Stimulated activated CD8-positive, alpha-beta memory T cell treated with anti-CD3 and anti-CD28 coated beads, Interleukin-4, amount 100 ng/mL, for 4 hours (primary cell): ENCODE results near the gene RTEL1.
"Not testable (repeated sequence)": the region's sequence is repeated elsewhere in the genome, so short reads cannot be mapped to it uniquely, and the experiment has no call there.

Source experiments
- DNase-seq, 2 donors: peaks; one replicate each; pipeline ENCODE4 v3.0.0-alpha.2; 2020; ENCODE audit warnings: low read depth in 2 of 2, low spot score in 1 of 2

The RTEL1 gene

DNA sequence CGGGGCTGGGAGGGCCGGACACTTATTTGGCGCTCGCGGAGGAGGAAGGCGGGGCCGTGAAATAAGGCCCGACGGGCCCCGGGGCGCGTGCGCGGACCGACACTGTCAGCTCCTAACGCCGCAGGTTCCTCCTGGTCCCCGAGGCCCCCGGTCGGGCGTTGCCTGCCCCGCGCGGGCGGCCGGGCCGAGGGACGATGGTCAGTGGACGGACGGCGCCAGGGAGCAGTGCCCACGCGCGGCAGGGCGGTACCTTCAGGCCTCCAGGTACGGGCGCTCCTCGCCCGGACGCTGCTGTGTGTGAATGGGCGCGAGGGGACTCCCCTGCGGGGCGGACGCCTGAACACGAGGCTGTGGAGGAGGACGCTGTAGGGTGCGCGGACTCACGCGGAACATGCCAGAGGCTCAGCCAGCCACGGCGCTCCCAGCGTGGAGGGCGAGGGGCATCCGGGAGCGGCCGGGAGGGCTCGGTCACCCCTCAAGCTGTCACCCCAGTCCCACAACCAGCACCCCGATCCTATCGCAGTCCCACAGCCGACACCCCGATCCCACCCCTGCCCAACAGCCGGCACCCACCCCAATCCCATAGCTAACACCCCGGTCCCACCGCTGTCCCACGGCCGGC is 30.9 kb upstream of the RTEL1 start:
- DNase-seq, result peak; percentile 81 to 86

DNA sequence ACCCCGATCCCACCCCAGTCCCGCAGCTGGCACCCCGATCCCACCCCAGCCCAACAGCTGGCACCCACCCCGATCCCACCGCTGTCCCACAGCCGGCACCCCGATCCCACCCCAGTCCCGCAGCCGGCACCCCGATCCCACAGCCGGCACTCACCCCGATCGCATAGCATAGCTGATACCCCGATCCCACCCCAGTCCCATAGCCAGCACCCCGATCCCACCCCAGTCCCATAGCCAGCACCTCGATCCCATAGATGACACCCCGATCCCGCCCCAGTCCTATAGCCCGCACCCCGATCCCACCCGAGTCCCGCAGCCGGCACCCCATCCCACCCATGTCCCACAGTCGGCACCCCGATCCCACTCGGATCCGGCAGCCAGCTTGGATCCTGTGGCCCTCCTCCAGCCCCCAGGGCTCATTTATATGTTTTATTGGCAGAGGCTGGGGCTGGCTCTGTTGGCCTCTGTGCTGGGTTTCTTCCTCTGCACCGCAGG is 30.3 kb upstream of the RTEL1 start:
- DNase-seq, result no peak

DNA sequence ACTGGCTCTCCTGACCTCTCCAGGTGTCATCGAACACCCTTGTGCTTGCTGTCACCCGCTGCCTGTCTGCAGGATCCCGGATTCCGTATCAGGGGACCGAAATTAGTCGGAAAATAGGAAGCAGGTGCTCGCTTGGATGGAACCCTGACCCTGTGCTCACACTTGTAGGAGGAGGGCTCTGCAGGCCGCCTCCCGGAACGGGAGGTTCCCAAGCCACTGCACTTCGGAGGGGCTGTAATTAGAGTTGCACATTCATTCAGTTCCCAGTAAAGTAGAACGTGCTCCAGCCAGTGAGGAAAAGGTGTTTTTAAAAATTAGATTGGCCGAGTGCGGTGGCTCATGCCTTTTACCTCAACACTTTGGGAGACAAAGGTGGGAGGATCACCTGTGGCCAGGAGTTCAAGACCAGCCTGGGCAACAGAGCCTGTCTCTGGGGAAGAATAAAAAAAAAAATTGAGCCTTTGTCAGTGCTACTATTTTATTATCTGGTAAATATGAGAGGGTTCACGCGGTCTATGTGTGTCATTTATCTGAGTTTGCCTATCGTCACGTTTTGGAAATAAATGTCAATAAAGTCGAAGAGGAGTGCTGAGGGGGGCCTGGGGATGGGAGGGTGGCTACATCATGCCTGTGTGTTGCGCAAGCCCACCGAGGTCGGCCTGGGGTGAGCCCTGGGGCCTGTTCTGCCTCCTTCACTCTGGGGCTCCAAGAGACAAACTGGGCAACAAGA is 29.7 kb upstream of the RTEL1 start:
- DNase-seq, result peak in 1 of 2 donors; percentile 30

DNA sequence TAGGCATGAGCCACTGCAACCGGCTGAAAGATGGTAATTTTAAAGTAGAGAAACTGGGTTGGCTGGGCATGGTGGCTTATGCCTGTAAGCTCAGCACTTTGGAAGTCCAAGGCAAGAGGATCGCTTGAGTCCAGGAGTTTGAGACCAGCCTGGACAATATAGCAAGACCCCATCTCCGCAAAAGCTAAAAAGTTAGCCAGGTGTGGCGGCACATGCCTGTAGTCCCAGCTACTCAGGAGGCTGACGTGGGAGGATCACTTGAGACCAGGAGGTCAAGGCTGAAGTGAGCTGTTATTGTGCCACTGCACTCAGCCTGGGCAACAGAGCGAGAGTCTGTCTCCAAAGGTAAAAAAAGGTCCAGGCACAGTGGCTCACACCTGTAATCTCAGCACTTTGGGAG is 27.2 kb upstream of the RTEL1 start:
- not testable (repeated sequence) for DNase-seq

DNA sequence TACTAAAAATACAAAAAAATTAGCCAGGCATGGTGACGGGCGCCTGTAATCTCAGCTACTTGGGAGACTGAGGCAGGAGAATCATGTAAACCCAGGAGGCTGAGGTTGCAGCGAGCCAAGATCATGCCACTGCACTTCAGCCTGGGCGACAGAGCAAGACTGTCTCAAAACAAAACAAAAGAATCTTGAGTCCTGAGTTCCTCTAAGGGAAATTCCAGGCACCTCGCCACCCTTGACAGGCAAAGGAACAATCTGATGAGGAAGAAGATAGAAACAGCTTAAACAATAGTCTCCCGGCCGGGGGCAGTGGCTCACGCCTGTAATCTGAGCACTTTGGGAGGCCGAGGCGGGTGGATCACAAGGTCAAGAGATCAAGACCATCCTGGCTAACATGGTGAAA is 26.7 kb upstream of the RTEL1 start:
- not testable (repeated sequence) for DNase-seq

DNA sequence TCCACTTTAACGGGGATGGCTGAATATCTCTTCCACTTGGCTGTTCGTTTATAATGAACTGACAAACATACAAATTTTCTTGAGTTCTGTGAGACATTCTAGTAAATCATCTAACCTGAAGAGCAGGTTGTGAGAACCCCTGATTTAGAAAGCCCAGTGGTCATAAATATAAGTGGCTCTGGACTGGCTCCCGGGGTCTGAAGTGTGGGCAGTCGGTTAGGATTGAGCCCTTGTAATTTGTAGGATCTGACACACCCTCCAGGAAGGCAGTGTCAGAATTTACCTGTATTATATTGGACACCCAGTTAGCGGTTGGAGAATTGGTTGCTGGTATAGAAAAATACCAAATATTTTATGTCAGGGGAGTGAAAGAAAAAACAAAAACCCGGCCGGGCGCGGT is 24.4 kb upstream of the RTEL1 start:
- no peak for DNase-seq

DNA sequence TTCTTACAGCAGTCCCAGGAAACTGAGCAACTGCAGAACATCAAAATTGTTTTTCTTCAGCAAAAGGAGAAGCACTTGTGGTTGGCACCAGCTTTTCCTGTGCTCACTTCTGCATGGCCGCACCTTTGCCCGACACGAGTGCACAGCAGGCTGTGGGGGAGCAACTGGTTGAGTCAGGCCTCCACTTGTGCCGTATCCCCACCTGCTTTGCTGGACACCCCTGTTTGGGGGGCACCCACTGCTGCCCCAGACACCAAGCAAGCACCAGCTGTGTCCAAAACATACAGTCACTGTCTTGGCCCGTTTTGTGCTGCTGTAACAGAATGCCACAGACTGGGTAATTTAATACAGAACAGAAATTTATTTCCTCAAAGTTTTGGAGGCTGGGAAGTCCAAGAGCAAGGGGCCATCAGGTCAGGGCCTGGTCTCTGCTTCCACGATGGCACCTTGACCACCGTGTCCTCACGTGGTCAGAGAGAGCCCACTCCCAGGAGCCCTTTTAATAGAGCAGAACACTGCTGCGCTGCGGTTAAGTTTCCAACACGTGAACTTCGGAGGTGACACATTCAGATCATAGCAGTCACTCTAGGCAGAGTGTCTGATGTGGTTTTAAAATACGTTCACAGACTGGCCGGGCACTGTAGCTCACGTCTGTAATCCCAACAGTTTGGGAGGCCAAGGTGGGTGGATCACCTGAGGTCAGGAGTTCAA is 22.5 kb upstream of the RTEL1 start:
- peak; percentile 50 to 56 for DNase-seq

DNA sequence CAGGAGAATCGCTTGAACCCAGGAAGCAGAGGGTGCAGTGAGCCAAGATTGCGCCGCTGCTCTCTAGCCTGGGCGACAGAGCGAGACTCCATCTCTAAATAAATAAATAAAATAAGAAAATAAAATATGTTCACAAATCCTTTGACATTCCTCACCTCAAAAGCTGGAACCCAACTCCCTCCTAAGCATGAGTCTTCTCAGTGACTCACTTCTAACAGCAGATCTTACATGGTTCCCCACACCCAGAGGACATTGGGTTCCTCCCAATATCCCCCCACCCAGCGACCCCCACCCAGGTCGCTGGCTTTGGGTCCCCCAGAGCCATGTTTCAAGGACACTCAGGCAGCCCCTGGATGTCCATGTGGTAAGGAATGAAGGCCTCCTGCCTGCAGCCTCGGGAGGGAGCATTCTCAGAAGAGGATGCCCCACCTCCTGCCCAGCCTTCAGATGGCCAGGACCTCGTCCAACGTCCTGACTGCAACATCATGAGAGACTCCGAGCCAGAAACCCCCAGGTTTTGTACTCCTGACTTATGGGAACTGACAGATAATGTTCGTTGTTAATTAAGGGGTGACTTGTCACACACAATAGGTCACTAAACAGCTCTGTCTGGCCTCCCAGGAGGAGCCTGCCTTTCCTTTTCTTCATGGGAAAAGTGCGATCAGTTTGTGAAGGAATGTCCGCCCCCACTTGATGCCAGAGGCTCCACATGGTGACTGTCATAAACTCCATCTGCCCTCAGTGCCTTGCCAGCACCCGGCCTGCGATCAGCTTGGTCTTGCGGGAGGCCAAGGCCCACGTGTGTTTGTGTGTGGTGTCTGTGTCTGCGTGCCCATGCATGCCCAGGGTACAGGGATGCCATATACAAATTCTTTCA is 21.1 kb upstream of the RTEL1 start:
- DNase-seq, result no peak

DNA sequence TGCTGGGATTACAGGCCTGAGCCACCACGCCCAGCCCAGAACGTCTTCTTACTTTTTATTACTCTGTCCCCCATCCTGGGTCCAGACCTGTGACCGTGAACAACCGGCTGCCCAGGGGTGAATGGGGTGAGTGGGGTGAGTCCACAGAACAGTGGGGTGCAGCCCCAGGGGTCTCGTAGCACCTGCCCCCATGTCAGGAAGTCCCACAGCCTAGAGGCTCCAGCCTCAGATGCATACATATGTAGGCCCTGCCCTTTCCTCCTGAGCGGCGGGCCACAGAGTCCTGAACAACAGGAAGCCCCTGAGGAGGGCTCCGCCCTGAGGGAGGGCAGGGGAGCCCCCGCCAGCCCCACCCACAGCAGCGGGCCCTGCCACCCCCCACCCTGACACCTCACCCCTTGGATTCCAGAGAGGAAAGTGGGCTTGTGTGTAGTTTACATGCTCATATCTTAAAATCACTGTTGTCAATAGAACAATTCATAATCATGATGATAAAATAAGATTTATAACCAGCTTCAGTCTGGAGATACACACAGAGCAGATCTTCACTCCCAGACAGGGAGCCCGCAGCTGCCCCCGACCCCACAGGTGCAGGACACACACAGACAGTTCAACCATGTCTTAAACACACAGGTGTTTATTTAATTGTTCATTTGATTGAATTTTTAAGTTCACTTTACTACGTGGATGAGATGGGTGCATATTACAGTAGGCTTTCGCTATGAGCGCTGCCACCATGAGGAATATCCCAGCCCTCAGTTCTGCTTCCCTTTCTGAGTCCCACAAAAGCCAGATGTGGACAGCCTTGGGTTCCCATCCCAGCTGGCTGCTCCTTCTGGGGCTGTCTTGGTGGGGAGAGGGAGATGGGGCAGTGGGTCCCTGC is 18.8 kb upstream of the RTEL1 start:
- DNase-seq, result peak in 1 of 2 donors; percentile 50

DNA sequence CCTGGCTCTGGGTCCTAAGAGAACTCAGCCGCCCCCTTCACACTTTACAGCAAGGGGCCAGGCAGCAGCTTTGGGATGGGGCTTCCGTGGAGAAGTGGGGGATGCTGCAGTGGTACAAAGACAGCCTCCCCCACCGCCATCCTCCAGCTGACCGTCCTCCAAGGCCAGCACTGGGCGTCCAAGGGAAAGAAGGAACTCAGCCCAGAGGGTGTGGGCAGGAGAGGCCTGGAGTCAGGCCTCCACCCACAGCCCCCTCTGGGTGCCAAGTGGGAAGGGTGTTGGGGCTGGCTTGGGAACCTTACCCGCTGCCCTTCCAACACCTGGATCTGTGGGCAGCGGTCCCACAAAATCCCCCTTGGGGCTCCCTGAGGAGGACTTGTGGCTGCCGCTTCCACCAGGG is 18.0 kb upstream of the RTEL1 start:
- DNase-seq, result no peak

DNA sequence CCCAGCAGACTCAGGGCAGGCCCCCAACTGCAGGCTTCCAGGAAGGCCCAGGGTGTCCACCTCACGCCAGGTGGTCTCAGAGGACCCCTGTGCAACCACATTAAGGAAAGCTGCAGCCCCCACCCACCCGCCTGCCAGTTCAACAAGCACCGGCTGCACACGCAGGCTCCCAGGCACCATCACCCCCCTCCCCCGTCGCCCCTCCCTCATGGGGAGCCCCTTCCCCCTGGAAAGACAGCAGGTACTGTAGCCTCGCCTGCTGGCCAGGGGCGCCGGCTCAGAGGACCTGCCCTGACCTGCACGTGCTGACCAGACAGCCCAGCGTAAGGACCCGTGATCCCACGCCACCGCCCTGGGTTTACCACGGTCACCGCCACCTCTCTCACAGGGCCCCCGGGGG is 17.4 kb upstream of the RTEL1 start:
- not testable (repeated sequence) for DNase-seq

DNA sequence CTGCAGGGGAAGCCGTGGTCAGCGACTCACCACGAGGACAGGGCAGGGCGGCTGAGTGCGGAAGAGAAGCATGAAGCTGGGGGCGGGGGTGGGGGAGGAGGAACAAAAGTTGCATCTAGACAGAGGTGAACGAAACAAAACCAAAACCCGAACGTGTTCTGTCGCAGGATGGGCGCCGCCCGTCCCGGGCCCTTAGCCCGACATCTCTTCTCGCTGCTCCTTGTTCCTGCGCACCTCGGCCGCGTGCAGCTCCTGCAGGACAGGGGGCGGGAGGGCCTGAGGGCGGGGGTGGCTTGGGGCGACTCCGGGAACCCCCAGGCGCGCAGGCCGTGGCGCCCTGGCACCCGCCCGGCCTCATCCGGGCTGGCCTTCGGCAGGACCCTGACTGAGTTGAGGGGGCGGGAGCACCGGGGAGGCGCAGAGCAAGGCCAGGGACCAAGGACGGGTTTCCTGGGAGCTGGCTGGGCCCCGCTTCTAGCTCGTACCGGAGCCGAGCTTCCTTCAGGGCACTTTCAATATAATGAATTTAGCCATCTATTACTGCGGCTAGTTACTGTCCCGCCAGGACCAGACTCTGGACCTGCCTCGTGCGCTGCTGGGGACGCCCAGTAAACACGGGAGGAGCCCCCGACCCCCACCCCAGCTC is 16.8 kb upstream of the RTEL1 start:
- no peak for DNase-seq

DNA sequence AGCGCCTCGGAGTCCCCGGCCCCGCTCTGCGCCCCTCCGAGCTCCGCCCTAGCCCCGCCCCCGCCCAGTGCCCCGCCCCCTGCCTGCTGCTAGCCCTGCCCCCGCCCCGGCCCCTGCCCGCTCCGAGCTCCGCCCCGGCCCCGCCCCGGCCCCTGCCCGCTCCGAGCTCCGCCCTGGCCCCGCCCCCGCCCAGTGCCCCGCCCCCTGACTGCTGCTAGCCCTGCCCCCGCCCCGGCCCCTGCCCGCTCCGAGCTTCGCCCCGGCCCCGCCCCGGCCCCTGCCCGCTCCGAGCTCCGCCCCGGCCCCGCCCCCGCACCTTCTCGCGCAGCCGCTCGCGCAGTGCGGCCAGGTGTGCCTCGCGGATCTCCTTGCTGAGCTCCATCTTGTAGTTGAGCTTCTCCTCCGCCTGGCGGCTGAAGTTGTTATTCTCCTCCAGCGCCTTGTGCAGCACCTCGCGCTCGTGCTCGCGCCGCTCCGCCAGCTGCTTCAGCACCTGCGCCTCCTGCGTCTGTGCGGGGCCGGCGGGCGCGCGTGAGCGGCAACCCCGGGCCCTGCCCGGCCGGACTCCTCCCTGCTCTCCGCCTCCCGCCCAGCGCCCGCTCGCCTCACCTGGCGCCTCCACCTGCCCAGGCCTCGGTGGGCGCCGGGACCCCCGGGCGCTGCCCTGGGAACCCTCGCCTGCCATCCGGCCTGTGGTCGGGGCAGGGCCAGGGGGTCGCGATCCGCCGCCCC is 16.2 kb upstream of the RTEL1 start:
- peak; percentile 94 for DNase-seq

DNA sequence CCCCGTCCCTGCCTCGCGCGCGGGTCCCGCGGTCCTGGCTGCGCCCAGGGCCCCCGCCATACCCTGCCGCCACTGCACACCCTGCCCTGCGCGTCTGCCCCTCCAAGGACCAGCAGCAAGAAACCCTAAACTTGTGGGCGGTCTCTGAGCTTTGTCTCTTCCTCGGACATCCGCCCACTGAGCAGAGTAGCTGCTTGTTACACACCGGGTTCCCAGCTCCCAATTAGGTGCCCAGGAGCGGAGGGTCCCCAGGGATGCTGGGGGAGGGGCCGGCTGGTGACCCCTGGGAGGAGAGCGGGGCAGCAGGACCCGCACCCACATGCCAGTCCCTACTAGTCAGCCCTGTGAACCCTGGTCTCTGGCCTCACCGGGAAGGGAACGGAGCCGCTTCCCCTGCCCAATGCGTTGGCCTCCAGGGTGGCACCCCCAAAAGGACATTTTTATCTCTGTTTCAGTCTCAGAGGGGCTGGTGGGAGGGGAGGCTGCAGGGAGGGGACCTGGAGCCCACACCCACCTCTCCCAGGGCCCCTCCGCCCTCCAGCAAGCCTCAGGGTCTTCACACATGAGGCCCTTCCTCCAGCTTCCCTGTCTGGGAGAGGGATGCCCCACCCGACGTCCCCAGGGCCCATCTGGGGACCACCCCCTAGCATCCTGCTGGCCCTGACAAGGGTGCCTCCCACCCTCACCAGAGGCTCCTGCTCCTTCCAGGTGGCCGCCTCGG is 15.4 kb upstream of the RTEL1 start:
- DNase-seq, result no peak

DNA sequence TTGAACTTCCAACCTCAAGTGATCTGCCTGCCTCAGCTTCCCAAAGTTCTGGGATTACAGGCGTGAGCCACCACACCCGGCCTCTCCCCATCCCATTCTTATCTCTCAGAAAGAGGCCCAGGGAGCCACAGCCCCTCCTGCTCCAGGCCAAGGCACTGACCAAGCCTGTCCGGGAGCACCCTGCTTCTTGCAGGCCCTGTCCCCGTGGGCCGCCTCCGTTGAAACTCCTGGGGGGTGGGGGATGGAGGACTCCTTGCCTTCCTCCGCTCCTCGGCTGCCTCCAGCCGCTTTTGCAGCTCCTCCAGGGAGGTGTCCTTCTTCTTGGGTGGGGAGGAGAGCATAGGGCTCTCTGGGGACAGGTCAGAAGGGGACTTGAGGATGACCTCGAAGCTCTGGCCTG is 14.6 kb upstream of the RTEL1 start:
- no peak for DNase-seq

DNA sequence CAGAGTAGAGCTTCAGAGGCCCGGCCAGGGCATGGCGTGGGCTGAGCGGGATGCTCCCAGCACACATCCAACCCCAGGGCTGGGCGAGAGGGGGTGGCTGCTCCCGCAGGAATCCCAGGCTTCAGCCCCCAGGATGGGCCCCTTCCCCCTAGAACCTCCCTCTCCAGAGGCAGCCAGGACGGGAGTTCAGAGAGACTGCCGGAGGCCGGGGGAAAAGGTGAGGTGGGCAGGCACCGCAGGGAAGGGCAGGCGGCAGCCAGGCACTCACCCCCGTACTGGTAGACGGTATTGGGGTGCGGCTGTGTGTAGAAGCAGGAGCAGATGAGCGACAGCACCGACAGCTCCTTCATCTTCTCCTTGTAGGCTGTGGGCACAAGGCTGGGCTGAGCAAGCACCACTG is 14.2 kb upstream of the RTEL1 start:
- DNase-seq, result no peak

DNA sequence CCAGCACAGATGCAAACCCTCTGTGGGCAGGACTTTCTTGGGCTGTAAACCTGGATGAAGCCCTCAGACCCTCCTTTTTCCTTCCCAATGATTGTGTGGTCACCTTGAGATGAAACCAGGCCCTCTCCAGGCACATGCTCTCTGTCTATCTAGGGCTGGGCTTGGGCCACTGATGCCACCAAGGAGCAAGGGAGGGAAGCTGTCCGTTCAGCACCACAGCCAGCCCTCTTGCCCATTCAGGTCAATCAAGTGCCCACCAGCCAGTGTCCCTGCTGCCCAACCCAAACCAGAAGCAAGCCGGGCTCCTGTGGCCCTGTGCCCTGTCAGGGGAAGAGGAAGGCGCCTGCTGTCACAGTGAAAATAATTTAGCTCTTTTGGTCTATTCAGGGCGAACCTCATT is 12.9 kb upstream of the RTEL1 start:
- no peak for DNase-seq

DNA sequence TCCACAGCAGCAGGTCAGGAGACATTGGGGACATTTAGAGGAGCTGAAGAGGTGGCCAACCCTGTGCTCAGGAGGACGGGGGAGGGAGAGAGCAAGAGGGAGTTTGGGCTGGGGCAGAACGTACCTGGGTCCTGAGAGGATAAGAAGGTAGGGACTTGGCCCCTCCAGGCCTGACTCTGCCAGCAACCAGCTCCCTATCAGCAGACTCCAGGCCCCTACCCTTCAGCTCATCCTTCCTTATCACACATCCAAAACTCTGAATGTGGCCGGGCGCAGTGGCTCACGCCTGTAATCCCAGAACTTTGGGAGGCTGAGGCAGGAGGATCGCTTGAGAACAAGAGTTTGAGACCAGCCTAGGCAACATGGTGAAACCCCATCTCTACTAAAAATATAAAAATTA is 9.9 kb upstream of the RTEL1 start:
- DNase-seq, result no peak
